ENCODE data around the gene ZSCAN9.

The ZSCAN9 gene

DNA sequence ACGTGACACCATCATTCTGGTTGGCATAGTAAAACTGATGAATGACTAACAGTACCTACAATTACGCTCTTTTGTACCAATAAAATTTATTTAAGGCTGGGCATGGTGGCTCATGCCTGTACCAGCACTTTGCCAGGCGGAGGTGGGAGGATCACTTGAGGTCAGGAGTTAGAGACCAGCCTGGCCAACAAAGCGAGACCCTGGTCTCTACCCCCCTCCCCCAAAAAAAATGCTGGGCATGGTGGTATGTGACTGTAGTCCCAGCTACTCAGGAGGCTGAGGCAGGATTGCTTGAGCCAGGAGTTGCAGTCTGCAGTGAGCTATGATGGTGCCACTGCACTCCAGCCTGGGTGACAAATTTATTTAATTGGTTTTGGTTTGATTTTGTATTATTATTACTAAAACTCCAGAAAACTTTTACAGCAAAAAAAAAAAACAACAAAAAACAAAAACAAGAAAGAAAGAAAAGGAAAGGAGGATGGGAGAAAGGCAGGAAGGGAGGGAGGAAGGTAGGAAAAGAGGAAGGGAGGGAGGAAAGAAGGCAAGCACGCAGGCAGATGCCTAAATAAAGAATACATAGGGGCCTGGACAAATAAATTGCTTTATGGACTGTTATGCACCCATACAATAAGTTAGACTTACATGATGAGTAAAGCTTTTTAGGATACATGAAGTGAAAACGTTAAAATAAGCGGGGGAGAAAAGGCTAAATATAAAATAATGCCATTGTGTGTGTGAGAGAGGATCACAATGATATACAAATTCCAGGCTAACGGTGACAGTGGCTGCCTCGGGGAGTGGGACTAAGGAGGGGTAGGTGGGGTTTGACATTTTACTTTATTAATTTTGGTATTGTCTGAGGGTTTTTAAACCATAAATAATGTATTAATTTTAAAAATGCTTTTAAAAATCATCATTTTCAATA is 682 bp upstream of the ZSCAN9 start:
- DNase-seq: no peak

DNA sequence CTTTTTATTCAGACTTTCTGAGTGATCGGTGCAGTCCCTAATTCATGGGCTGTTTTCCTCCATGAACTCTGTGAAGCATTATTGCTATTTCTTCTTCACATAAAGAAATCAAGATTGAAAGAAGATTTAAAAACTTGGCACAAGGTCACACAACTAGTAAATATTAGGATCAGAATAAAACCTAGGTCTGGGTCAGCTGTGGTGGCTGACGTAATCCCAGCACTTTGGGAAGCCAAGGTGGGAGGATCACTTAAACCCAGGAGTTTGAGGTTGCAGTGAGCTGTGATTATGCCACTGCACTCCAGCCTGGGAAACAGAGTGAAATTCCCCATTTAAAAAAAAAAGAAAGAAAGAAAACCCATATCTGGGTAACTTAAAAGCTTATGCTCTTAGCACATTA is 1.4 kb downstream of the ZSCAN9 start:
- no peak for DNase-seq

DNA sequence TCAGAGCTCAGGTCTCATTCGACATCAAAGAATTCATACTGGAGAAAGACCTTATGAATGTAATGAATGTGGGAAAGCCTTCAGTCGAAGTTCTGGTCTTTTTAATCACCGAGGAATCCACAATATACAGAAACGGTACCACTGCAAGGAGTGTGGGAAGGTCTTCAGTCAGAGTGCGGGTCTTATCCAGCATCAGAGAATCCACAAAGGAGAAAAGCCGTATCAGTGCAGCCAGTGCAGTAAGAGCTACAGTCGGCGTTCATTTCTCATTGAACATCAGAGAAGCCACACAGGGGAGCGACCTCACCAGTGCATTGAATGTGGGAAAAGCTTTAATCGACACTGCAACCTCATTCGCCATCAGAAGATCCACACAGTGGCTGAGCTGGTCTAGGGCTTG is 7.7 kb downstream of the ZSCAN9 start:
- DNase-seq: no peak

DNA sequence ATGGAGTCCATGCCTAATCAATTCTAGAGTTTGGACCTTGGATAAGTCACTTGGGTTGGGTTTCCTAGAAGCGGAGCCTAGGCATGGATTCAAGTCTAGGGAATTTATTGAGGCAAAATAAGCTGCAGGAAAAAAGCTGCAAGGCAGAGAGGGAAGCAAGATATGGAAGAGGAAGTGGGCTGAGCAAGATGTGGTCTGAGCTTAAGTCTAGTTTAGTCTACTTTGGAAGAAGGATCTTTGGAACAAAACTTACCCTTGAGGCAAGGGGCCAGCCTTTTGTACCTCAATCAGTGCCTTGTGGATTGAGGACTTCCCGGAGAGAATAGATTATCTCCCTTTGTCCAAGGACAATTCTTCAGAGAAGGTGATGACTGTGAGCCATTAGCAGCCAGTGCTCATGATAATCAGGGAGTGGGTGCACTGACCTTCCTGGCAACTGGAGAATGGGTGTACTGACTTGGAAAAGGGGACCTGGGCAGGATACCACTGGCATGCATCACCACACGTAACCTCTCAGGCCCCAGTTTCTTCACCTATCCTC is 10.9 kb downstream of the ZSCAN9 start:
- no peak for DNase-seq

DNA sequence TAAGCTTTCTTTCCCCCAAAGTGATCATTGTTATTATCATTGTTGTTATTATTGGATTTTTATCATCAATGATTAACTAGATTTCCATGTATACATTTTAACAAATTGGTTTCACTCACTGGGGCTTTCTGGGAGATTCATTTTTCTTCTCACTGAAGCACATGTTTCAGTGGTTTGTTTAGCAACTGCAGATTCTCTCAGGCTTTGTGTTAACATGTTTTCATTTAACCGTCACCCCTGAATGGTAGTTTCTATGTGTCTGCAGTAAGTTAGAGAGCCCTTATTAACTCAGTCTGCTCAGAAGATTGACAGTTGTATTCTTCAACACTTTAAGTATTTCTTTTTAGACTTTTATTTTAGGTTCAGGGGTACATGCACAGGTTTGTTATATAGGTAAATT is 14.6 kb downstream of the ZSCAN9 start:
- DNase-seq: no peak

DNA sequence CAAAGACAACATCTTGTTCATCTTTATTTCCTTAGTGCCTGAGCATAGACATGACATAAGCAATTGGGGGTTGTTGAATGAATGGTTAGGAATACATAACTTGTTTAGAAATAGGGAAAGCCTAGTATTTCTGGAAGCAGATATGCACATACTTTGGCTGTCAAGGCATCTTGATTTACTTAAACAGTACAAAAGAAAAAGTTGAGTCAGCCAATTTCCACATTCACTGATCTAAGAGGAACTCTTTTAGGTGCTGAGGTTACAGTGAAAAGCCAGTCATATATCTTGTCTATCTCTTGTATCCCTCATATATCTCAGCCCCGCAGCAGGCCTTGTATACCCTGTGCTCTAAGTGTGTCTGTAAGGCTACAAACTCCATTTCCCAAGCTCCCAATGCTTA is 15.4 kb downstream of the ZSCAN9 start:
- no peak for DNase-seq

DNA sequence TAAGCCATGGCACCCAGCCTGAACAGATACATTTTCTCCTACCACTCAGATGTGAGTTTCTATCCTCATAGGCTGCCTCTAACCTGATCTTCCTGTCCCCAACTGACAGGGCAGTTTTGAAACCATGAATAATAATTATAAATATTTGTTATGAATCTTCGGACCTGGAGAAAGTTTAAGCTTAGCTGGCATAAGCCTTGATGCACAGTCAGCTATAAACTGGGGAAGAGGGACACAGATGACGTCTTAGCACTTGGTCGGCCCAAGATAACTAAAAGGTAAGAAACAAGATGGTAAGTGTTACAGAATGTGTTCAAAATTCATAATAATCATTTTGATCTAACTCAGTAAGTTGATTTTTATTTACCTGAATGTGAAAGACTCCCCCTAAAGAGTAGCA is 18.9 kb downstream of the ZSCAN9 start:
- DNase-seq: no peak

DNA sequence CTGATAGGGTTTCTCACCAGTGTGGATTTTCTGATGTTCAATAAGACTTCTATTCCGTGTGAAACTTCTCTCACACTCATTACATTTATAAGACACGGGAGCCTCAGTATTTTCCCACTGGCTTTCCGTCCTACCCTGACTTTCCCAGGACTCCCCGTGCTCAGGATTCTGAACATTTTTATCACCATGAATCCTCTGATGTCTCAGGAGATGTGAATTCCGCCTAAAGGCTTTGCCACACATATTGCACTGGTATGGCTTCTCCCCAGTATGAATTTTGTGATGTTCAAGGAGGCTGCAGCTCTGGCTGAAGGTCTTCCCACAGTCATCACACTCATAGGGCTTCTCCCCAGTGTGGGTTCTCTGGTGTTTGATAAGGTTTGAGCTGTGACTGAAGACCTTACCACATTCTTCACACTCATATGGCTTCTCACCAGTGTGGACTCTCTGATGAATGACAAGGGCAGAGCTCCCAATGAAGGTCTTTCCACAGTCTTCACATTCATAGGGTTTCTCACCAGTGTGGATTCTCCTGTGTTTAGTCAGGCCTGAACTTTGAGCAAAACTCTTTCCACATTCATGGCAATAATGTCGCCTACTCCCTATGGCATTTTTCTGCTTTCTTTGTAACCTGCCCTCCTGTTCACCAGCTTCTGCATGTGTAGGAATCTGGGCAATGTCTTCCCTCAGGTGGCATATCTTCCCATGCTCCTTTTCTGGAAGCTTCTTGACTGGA is 20.3 kb downstream of the ZSCAN9 start:
- DNase-seq: no peak

DNA sequence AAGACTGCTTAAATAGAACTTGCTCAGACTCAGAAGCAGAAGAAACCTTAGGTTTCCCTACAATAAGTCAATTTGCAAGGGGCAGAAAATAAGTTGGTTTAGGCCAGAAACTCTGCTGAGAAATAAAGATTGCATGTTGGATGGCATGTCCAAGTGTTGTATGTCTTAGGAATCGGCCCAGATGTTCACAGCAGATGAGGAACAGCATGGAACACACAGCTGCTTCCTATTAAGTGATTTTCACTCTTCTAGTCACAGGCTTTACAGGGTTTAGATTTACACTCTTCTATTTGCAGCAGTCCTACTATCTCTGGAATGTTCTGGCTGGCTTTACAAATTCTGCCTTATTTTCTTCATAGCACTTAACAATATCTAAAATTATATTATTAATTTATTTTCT is 23.8 kb downstream of the ZSCAN9 start:
- no peak for DNase-seq

DNA sequence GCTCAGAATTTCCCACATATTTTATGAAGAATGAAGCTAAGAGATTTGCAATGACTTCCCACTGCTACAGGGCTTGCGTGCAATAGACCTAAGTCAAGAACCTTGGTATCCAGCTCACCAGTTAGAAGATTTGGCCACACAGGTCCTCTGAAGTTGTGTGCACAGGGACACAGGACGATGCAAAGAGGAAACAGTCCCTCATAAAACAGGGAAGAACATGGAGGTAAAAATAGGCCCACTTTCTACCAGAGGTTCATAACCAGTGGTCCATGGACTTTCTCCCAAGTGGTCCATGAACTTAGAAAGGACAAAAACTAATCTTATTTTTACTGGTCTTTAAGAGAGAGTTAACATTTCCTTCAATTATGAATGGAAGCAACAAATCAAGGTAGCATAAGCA is 25.7 kb downstream of the ZSCAN9 start:
- no peak for DNase-seq

DNA sequence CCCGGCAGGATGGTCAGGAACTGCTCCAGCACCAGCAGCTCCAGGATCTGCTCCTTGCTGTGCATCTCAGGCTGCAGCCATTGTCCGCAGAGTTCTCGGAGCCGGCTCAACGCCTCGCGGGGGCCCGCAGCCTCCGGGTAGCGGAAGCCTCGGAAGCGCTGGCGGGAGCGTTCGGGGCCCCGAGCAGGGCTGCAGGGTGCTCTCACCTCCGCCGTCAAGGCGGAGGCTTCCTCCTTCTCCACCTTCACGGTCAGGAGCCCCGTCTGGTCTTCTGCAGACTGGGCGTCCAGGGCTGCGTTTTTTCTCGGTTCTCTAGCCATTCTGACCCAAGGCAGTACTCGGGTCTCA is 26.6 kb downstream of the ZSCAN9 start:
- no peak for DNase-seq

DNA sequence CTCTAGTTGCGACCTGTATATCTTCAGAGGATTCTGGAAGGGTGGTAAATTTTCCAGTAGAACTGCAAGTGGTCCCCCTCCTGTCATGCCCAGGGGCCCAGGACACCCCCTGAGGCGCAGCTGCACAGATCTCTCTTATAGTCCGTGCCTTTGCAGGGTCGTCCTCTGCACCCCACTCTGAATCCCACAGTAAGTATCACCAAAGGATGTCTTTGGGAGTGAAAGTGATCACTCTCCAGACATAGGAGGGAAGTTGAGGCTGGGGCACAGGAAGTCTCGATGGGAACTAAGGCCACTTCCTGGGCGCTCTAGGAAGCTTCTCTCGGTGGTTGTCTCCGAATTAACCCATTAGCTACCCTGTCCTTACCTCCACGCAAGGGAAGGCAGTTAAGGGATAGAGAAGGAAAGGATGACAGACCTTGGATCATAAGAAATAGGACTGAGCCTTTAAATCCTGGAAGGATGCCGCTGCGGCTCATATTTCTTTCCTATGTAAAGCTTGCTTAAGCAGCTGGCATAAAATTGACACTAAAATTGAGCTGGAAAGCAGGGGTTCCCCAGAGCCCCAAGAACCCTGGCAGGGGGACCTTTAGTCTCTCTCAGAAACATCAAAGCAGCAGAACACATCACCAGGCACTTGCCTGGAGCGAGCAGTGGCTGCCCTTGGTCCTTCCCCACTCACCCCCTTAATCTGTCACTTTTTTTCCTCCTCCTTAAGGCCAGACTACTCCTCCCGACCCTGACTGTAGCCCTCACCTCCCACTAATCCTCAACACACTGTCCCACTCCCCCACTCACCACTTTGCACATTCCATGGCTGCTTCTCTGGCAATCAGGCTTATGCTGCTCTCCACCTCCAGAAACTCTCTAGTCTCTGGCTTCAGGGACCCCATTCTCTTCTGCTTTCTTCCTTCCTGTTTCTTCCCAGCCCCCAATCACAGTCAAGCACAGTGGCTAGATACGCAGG is 27.2 kb downstream of the ZSCAN9 start, which contains the start of gene ZKSCAN4:
Gene ZKSCAN4, minus strand, starts transcription at position 261 of the 967 bp plus-strand sequence. CDS start 289 bp downstream, outside the sequence.
- DNase-seq: peak; percentile 82

DNA sequence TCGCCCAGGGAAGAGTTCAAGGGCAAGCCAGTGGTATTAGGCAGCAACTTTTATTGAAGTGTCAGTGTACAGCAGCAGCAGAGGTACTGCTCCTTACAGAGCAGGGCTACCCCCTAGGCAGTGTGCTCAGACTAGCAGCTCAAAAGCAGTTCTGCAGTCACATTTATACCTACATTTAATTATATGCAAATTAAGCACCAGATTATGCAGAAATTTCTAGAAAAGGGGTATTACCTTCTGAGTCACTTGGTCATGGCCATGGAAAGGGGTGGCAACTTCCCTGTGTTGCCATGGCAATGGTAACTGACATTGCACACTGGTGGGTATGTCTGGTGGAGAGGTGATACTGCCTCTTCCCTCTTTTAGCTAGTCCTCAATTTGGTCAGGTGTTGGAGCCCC is 29.0 kb downstream of the ZSCAN9 start:
- no peak for DNase-seq

DNA sequence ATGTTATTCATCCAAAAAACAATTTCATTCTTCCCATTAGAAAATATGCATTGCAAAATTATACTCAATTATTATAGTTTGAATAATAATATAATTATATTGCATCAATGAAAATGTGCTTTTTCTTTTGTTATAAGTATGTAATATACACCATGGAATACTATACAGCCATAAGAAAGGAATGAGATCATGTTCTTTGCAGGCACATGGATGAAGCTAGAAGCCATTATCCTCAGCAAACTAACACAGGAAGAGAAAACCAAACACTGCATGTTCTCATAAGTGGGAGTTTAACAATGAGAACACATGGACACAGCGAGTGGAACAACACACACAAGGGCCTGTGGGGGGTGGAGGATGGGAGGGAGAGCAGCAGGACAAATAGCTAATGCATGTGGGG is 32.0 kb downstream of the ZSCAN9 start:
- no peak for DNase-seq

DNA sequence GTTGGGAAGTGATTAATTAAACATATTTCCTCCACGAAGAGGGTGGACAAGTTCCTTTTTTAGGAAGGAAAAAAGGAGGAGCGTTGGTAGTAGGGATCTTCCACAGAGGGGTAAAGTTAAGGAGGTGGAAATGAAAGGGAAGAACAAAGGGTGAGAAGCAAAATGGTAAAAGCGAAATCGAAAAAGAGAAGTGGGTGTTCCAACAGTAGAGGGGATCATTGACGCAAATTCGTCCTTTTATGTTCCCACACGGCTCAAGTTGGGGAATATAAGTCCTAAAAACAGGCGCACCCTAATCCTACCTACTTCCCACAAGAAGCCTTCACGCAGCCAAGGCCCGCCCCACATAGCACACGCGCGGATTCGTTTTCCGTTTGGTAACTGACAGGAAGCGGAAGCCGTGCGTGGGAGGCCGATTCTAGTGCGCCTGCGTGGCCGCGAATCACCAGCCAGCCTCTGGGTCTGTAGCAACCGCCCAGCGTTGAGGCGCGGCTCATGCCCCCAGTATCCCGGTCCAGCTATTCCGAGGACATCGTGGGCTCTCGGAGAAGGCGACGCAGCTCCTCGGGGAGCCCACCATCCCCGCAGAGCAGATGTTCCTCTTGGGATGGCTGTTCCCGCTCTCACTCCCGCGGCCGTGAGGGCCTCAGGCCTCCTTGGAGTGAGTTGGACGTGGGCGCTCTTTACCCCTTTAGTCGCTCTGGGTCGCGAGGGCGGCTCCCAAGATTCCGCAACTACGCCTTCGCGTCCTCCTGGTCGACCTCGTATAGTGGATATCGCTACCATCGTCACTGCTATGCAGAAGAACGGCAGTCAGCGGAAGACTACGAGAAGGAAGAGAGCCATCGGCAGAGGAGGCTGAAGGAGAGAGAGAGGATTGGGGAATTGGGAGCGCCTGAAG is 34.1 kb downstream of the ZSCAN9 start, which contains the start of gene NKAPL:
Gene NKAPL, plus strand, starts transcription at position 421 of the 901 bp plus-strand sequence. Its CDS starts 75 bp downstream, at position 496.
- no peak for DNase-seq

DNA sequence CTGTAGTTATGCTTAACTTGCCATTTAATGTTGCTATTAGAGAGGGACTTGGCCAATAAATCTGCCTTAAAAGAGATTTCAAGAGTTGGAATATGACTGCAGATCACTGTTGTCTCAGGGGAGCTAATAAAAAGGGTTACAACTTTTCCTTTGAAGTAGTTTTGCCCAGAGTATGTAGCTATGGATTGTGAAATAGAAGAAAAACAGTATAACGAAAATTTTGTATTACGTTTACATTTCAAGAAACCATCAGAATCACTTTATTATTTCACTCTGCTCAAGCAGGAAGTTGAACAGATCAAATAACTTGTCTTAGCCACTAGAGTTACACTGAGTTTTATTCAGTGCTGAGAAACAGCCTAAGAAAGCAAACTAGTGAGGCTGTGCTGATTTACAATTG is 38.8 kb downstream of the ZSCAN9 start:
- no peak for DNase-seq

DNA sequence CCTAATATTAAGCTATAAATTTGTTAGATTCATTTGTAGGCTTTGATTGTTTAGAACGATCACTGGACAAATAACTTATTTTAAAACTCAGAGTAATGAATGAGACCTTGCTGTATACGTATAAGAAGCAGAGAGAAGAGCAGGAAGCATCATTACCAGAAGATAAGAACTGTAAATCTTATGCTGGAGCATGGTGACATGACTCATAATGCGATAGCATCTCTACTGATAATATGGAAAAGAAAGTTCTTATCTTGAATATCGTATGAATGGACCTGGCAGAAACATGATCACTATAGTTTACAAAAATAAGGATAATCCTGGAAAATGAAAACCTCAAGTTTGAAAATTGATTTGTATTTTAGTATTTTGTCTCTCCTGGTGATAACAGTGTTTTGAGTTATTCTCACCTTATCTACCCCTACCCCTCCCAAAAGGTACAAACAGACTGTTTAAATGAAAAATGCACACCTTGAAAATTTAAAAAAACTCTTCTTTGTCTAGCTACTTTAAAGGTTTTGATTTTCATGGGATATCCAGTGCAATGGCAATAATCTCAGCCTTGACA is 39.8 kb downstream of the ZSCAN9 start:
- DNase-seq: no peak

DNA sequence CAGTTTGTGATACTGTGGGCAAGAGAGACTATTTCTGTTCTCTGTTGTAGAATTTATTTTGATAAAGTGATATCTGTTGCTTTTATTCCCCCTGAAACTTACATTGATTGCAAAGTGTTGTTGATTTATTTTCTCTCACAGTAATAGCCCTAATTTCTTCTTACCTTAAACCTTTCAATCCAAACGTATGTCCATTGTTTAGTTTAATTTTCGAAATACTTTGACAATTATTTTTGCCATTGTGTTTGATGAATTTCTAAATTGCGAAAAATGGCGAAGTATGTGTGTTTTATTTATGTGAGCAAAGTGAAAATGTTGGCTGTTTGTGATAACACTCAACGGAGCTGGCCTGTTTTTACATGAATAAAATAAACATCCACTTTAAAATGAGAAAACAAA is 41.5 kb downstream of the ZSCAN9 start:
- no peak for DNase-seq

DNA sequence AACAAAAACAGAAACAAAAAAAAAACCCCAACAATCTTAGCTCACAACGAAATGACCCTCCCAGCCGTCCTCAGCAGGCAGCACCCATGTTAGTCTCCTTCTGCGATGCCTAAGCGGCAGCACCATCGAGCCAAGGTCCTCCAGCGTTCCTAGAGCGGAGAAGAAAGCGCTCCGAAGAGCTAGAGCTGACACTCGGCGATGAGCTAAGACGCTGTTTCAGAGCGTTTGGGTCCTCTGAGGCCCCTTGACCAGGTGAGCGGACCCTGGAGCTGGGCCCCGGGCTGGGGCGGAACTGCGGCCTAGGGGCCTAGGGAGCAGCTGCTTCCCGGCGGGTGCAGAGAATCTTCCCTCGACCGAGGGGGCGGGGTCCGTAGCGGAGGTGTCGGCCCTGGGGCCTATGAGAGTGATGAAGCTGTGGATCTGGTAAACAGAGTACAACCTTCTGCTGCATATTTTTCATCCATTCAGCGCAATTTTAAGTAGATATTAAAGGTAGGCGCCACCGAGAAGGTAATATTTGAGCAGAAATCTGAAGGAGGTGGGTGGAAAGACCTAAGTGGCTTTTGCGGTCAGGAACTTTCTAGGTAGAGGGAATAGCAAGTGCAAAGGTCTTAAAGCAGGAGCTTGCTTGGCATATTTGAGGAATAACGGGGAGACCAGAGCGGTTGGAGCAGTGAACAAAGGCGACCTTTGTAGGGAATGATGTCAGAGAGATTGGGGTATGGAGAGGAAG is 42.1 kb downstream of the ZSCAN9 start, which contains the start of gene ZSCAN26:
Gene ZSCAN26, plus strand, starts transcription at position 182 of the 733 bp plus-strand sequence. CDS start 4,777 bp downstream, outside the sequence.
- DNase-seq: peak; percentile 81

DNA sequence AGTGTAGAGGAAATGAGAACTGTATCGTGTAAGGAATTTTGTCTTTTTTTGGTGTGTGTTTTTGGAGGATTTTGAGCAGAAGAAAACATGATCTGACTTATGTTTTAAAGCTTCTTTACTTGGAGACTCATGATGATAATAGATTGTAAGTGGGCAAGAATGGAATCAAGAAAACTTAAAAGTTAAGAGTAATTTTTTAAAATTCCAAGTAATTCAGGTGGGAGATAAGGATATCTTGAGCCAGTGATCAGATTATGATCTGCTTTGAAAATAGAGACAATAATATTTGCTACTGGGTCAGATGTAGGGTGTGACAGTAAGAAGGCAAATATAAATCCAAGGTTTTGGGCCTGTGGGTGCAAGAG is 42.6 kb downstream of the ZSCAN9 start:
- DNase-seq: no peak

Measured in NCI-H1105 (cell line).